H1 (cell line): Measurements from ENCODE around the gene ARID4B. TPM values are rescaled to one million over a fixed set of nuclear protein-coding genes. Genes with fewer than 3 reads are reported as not detected.

Experiments
- CTCF ChIA-PET: fragments of 300-600 bp; sonication (Branson Sonifier 250); formaldehyde crosslinking; loops from one replicate; lab custom pipeline; 2021; ENCODE audit not compliant: partially characterized antibody; lab: Charles Lee
- POLR2A ChIA-PET: fragments of 300-600 bp; sonication (Branson Sonifier 250); formaldehyde crosslinking; loops from one replicate; lab custom pipeline; 2021; ENCODE audit warnings: inconsistent platforms; ENCODE audit not compliant: partially characterized antibody; lab: Charles Lee
- DNase-seq, 2 experiments: peaks; one replicate each; pipeline versions ENCODE4 v3.0.0 to v3.0.0-alpha.2; 2010 to 2022; ENCODE audit warnings: low spot score in 2 of 2, low read depth in 1 of 2, mixed read lengths in 1 of 2
- FAIRE-seq: peaks from 2 replicates; lab custom pipeline; 2011; peaks lifted over from hg19 to GRCh38; lab: Jason Lieb, UNC
- H2AFZ ChIP-seq: 2 replicates; pipeline ENCODE4 v1.8.1; 2012; ENCODE audit warnings: low read length, inconsistent platforms
- H2AK5ac ChIP-seq: 2 replicates; pipeline ENCODE4 v1.6.1; 2013; ENCODE audit warnings: low read depth, low read length
- H2BK120ac ChIP-seq: replicated peaks from 2 replicates; pipeline ENCODE3; 2013; ENCODE audit warnings: low read depth, low read length, inconsistent platforms
- H2BK12ac ChIP-seq: 2 replicates; pipeline ENCODE4 v1.6.1; 2013; ENCODE audit warnings: low read depth, low read length
- H2BK15ac ChIP-seq: 2 replicates; pipeline ENCODE4 v1.6.1; 2013; ENCODE audit warnings: low read length
- H2BK20ac ChIP-seq: 2 replicates; pipeline ENCODE4 v1.6.1; 2013; ENCODE audit warnings: low read length
- H2BK5ac ChIP-seq: 2 replicates; pipeline ENCODE4 v1.6.1; 2013; ENCODE audit warnings: low read depth, low read length
- H3K14ac ChIP-seq: 2 replicates; pipeline ENCODE4 v1.6.1; 2013; ENCODE audit warnings: inconsistent platforms; ENCODE audit not compliant: insufficient read length
- H3K18ac ChIP-seq: 2 replicates; pipeline ENCODE4 v1.6.1; 2013; ENCODE audit warnings: low read length; ENCODE audit errors: extremely low read depth
- H3K23ac ChIP-seq: 2 replicates; pipeline ENCODE4 v1.6.1; 2013; ENCODE audit warnings: inconsistent platforms; ENCODE audit not compliant: insufficient read length
- H3K23me2 ChIP-seq: 2 replicates; pipeline ENCODE4 v1.6.1; 2013; ENCODE audit warnings: low read depth, low read length
- H3K27ac ChIP-seq: 2 replicates; pipeline ENCODE4 v1.6.1; 2011; ENCODE audit warnings: low read depth, low read length, inconsistent platforms
- H3K27me3 ChIP-seq, 4 experiments: replicated peaks in 1 of 4; 1 replicate in 1 of 4; 2 replicates in 3 of 4; pipeline versions ENCODE4 v1.6.1 to v1.8.1; 2011 to 2013; ENCODE audit warnings: low read length in 3 of 4, mild to moderate bottlenecking in 3 of 4, inconsistent platforms in 2 of 4, mixed read lengths in 2 of 4, moderate library complexity in 1 of 4; ENCODE audit not compliant: control insufficient read depth in 3 of 4, insufficient read depth in 3 of 4; ENCODE audit errors: extremely low read depth in 1 of 4
- H3K36me3 ChIP-seq, 4 experiments: 2 replicates each; pipeline versions ENCODE4 v1.6.1 to v1.8.1; 2011 to 2013; ENCODE audit warnings: mild to moderate bottlenecking in 4 of 4, low read length in 3 of 4, moderate library complexity in 2 of 4, control low read depth in 1 of 4, inconsistent platforms in 1 of 4; ENCODE audit not compliant: insufficient read depth in 4 of 4, control insufficient read depth in 2 of 4
- H3K4ac ChIP-seq: replicated peaks from 2 replicates; pipeline ENCODE3; 2013; ENCODE audit warnings: low read length, low read depth, mixed read lengths, inconsistent platforms; ENCODE audit not compliant: insufficient read length
- H3K4me1 ChIP-seq, 4 experiments: replicated peaks in 1 of 4; 1 replicate in 1 of 4; 2 replicates in 3 of 4; pipeline versions ENCODE4 v1.6.1 to v1.8.1; 2011 to 2013; ENCODE audit warnings: low read length in 3 of 4, inconsistent platforms in 2 of 4, mixed read lengths in 1 of 4; ENCODE audit not compliant: insufficient read depth in 4 of 4, control insufficient read depth in 3 of 4
- H3K4me2 ChIP-seq, 2 experiments: 2 replicates each; pipeline versions ENCODE4 v1.6.1 to v1.8.1; 2011 to 2013; ENCODE audit warnings: low read depth in 2 of 2, low read length in 2 of 2, control low read depth in 1 of 2, inconsistent platforms in 1 of 2, mild to moderate bottlenecking in 1 of 2; ENCODE audit not compliant: insufficient read depth in 1 of 2
- H3K4me3 ChIP-seq, 4 experiments: fragments of 200-600, 300-600 bp in 1 of 4; sonication (generic), shearing (Covaris generic), sonication (Bioruptor Twin) in 1 of 4; 2 replicates each; pipeline versions ENCODE4 v1.5.1 to v1.8.1; 2011 to 2016; ENCODE audit warnings: low read length in 4 of 4, low read depth in 3 of 4, control low read depth in 2 of 4, inconsistent platforms in 2 of 4, mild to moderate bottlenecking in 2 of 4, mixed read lengths in 1 of 4, moderate library complexity in 1 of 4; ENCODE audit not compliant: insufficient read depth in 2 of 4; ENCODE audit errors: extremely low read depth in 1 of 4
- H3K56ac ChIP-seq: replicated peaks from 2 replicates; pipeline ENCODE3; 2013; ENCODE audit warnings: low read depth, mild to moderate bottlenecking, mixed read lengths, low read length, inconsistent platforms; ENCODE audit not compliant: insufficient read length
- H3K79me1 ChIP-seq: 2 replicates; pipeline ENCODE4 v1.6.1; 2013; ENCODE audit warnings: low read depth, low read length, control low read depth
- H3K79me2 ChIP-seq, 2 experiments: 2 replicates each; pipeline versions ENCODE4 v1.6.1 to v1.8.1; 2012 to 2013; ENCODE audit warnings: low read length in 2 of 2, mild to moderate bottlenecking in 2 of 2, inconsistent platforms in 1 of 2; ENCODE audit not compliant: insufficient read depth in 2 of 2, control insufficient read depth in 1 of 2
- H3K9ac ChIP-seq, 4 experiments: replicated peaks in 1 of 4; 1 replicate in 1 of 4; 2 replicates in 3 of 4; pipeline versions ENCODE4 v1.6.1 to v1.8.1; 2011 to 2013; ENCODE audit warnings: low read depth in 3 of 4, low read length in 3 of 4, control low read depth in 2 of 4, mild to moderate bottlenecking in 2 of 4, moderate library complexity in 2 of 4, inconsistent platforms in 1 of 4; ENCODE audit errors: extremely low read depth in 1 of 4
- H3K9me3 ChIP-seq, 2 experiments: 2 replicates each; pipeline versions ENCODE4 v1.6.1 to v1.8.1; 2012 to 2013; ENCODE audit warnings: mild to moderate bottlenecking in 2 of 2, moderate library complexity in 2 of 2, control low read depth in 1 of 2, inconsistent platforms in 1 of 2, low read depth in 1 of 2, low read length in 1 of 2, mixed read lengths in 1 of 2; ENCODE audit not compliant: insufficient read depth in 2 of 2
- H4K20me1 ChIP-seq, 2 experiments: replicated peaks in 1 of 2; 2 replicates each; pipeline versions ENCODE3 to v1.8.1; 2011 to 2013; ENCODE audit warnings: inconsistent platforms in 2 of 2, low read length in 2 of 2, mild to moderate bottlenecking in 1 of 2; ENCODE audit not compliant: insufficient read depth in 2 of 2, control insufficient read depth in 1 of 2
- H4K5ac ChIP-seq: 2 replicates; pipeline ENCODE4 v1.6.1; 2013; ENCODE audit warnings: low read length, low read depth, mixed read lengths, inconsistent platforms; ENCODE audit not compliant: insufficient read length
- H4K8ac ChIP-seq: 2 replicates; pipeline ENCODE4 v1.8.0; 2013; ENCODE audit warnings: mild to moderate bottlenecking, moderate library complexity, low read length, inconsistent platforms; ENCODE audit not compliant: insufficient read depth; ENCODE audit errors: extremely low read depth
- H4K91ac ChIP-seq: replicated peaks from 2 replicates; pipeline ENCODE3; 2013; ENCODE audit warnings: low read length, mixed read lengths, inconsistent platforms; ENCODE audit not compliant: insufficient read length
- POLR2AphosphoS5 ChIP-seq: IDR thresholded peaks from 2 replicates; pipeline ENCODE4 v1.6.1; 2011; ENCODE audit warnings: low read depth, low read length
- TEAD4 ChIP-seq: IDR thresholded peaks from 2 replicates; pipeline ENCODE4 v1.6.1; 2012; ENCODE audit warnings: low read depth, low read length, inconsistent platforms, mixed read lengths
- WGBS, 2 experiments: shearing (Covaris generic) in 1 of 2; methylation state at CpG; one replicate each; pipeline versions ENCODE4 v1.1.6 to v1.1.7; 2013 to 2015; ENCODE audit warnings: low lambda C conversion rate in 2 of 2, mixed read lengths in 2 of 2, inconsistent platforms in 1 of 2, low coverage in 1 of 2, missing lambda C conversion rate in 1 of 2; ENCODE audit not compliant: insufficient replicate concordance in 2 of 2, insufficient coverage in 1 of 2, insufficient read length in 1 of 2; ENCODE audit errors: extremely low coverage in 1 of 2, missing lambda C conversion rate in 1 of 2; 5-methylcytosine and 5-hydroxymethylcytosine counted together
- polyA plus RNA-seq, 7 experiments: library from polyadenylated mRNA; depleted of rRNA in 3 of 7; stranded (reverse) in 5 of 7; unstranded in 2 of 7; fragments of >200 nt in 5 of 7; fragments of 200-250 nt in 2 of 7; gene quantifications; 1 replicate in 5 of 7; 2 replicates in 1 of 7; 4 replicates in 1 of 7; pipeline versions ENCODE4 v1.2.1 to v1.2.3, GENCODE V29; 2011 to 2013; ENCODE audit warnings: missing spikeins in 2 of 7, mixed read lengths in 2 of 7
- total RNA-seq: library from RNA; stranded (reverse); fragmentation: NEBNext Ultra II Directional; extraction: Animal tissue kit (Norgen Biotek cat#: 25700); gene quantifications from 2 replicates; pipeline ENCODE4 v1.2.1, GENCODE V29; 2021

Gene ARID4B
- total and polyA plus RNA-seq, 2 of the 8 experiments (the other 6 are each of a cell fraction or from before 2014, with no cell fraction given), result 5.1 to 28.8 TPM

- H3K79me1 ChIP-seq, result peaks cover 2% of the 10 kb centered on the region; the same call in 1 of the 2 replicates
- H3K14ac ChIP-seq, result no peak overlapping the region
- H3K4me3 ChIP-seq, result no peak overlapping the region
- peaks cover 15 to 79% (median 45%) of the 10 kb centered on the region in 4 experiments for H3K36me3 ChIP-seq
- no peak overlapping the region for H2BK120ac ChIP-seq
- no peaks in the 10 kb centered on the region for H3K23me2 ChIP-seq
- H2BK12ac ChIP-seq, result no peak overlapping the region
- no peak overlapping the region for H3K9ac ChIP-seq
- no peaks in the 10 kb centered on the region for H3K9me3 ChIP-seq
- no peak overlapping the region for H3K23ac ChIP-seq
- no peaks in the 10 kb centered on the region for H3K27me3 ChIP-seq
- 85% methylated on average over 4 of the region's 4 CpGs; no CpG with 5 or more reads in 1 of the 2 experiments for WGBS, 2 experiments
- H2AK5ac ChIP-seq, result no peak overlapping the region
- no peak overlapping the region for H2BK20ac ChIP-seq
- H3K4me1 ChIP-seq, result no peaks in the 10 kb centered on the region
- peak in 1 of 2 experiments; percentile 3 for DNase-seq
- 0 out of 4 replicates have a peak, but pooled peaks cover 0 to 4% of the 10 kb centered on the region in 2 experiments for H3K79me2 ChIP-seq
- no peak overlapping the region for H3K56ac ChIP-seq
- no peak overlapping the region for H4K91ac ChIP-seq
- FAIRE-seq, result no peak
- ChIA-PET POLR2A (interaction anchor here (1.1 to 4.6 kb wide), 3 partner anchors 9 to 52 kb away, joined by 3 to 18 read pairs (median 5); no protein-coding TSS in a partner anchor), CTCF (interaction anchor here (0.6 to 2.1 kb wide), 2 partner anchors 9 to 1815 kb away, joined by 3 to 7 read pairs; no protein-coding TSS in a partner anchor)
- no peak overlapping the region for H4K5ac ChIP-seq
- H4K20me1 ChIP-seq, result peaks cover 2 to 8% of the 10 kb centered on the region in 2 experiments
- no peak overlapping the region for H3K18ac ChIP-seq
- H2BK15ac ChIP-seq, result no peak overlapping the region
- H3K4ac ChIP-seq, result no peak overlapping the region
- no peak overlapping the region for H3K27ac ChIP-seq
- no peak overlapping the region for H3K4me2 ChIP-seq
- H2AFZ ChIP-seq, result no peak overlapping the region
- H2BK5ac ChIP-seq, result no peak overlapping the region
- H4K8ac ChIP-seq, result no peak overlapping the region
- TF ChIP-seq TEAD4 (no peak), POLR2AphosphoS5 (no peak)
Observed at GRCh38 chr1:235147269-235147668, 180.7 kb downstream of the ARID4B start.
